B cell (primary cell): ENCODE results near the gene RAD50. TPM values are rescaled to one million over a fixed set of nuclear protein-coding genes. Genes with fewer than 3 reads are reported as not detected.
"Not testable (repeated sequence)": the region's sequence is repeated elsewhere in the genome, so short reads cannot be mapped to it uniquely, and the experiment has no call there.

Experiments
- ATAC-seq: fragments of 200-7000 bp; cut with Tn5 transposase; one replicate; pipeline ENCODE4 v1.10.0; 2021; ENCODE audit warnings: low read depth, mild to moderate bottlenecking, moderate number of reproducible peaks, moderate library complexity
- CTCF ChIA-PET: fragments of 350-600 bp; sonication (Branson Sonifier 250); formaldehyde crosslinking; loops from one replicate; lab custom pipeline; 2021; ENCODE audit warnings: antibody characterized with exemption, inconsistent platforms; lab: Charles Lee
- POLR2A ChIA-PET: fragments of 350-600 bp; sonication (Branson Sonifier 250); formaldehyde crosslinking; loops from one replicate; lab custom pipeline; 2021; ENCODE audit warnings: antibody characterized with exemption; lab: Charles Lee
- DNase-seq: peaks from one replicate; pipeline ENCODE4 v3.0.0; 2013
- H2AFZ ChIP-seq: 2 replicates; pipeline ENCODE4 v1.6.1; 2012; ENCODE audit warnings: mild to moderate bottlenecking, low read depth, low read length; ENCODE audit not compliant: insufficient read depth, poor library complexity, severe bottlenecking
- H3K27ac ChIP-seq, 2 donors: 1 replicate in 1 of 2; 2 replicates in 1 of 2; pipeline ENCODE4 v1.5.1; 2012 to 2013; ENCODE audit warnings: low read length in 2 of 2, mild to moderate bottlenecking in 2 of 2, moderate library complexity in 1 of 2
- H3K27me3 ChIP-seq, 4 experiments: fragments of 200-600 bp in 1 of 4; sonication (generic) in 1 of 4; replicated peaks in 1 of 4; 1 replicate in 2 of 4; 2 replicates in 2 of 4; pipeline versions ENCODE4 v1.6.1 to v1.7.0; 2013 to 2016; ENCODE audit warnings: low read length in 3 of 4, mild to moderate bottlenecking in 2 of 4, mixed read lengths in 1 of 4, moderate library complexity in 1 of 4; ENCODE audit not compliant: insufficient read depth in 4 of 4, control insufficient read depth in 3 of 4; ENCODE audit errors: control extremely low read depth in 1 of 4
- H3K36me3 ChIP-seq, 2 experiments: replicated peaks in 1 of 2; 1 replicate in 1 of 2; 2 replicates in 1 of 2; pipeline versions ENCODE4 v1.6.1 to v1.7.1; 2013; ENCODE audit warnings: low read length in 1 of 2; ENCODE audit not compliant: insufficient read depth in 2 of 2, control insufficient read depth in 1 of 2; ENCODE audit errors: control extremely low read depth in 1 of 2, extremely low read depth in 1 of 2
- H3K4me1 ChIP-seq, 2 donors: fragments of 200-600 bp in 1 of 2; sonication (generic) in 1 of 2; 1 replicate in 1 of 2; 2 replicates in 1 of 2; pipeline versions ENCODE4 v1.5.1 to v1.6.1; 2013 to 2017; ENCODE audit warnings: low read length in 2 of 2; ENCODE audit not compliant: control insufficient read depth in 2 of 2, insufficient read depth in 2 of 2
- H3K4me2 ChIP-seq: replicated peaks from 2 replicates; pipeline ENCODE3; 2012; ENCODE audit warnings: mild to moderate bottlenecking, low read depth, low read length; ENCODE audit not compliant: poor library complexity, severe bottlenecking
- H3K4me3 ChIP-seq, 5 experiments: fragments of 200-600 bp in 1 of 5; sonication (generic) in 1 of 5; 1 replicate in 3 of 5; 2 replicates in 2 of 5; pipeline versions ENCODE4 v1.5.1 to v1.7.0; 2011 to 2016; ENCODE audit warnings: low read length in 4 of 5, mild to moderate bottlenecking in 4 of 5, low read depth in 2 of 5, control low read depth in 1 of 5, moderate library complexity in 1 of 5; ENCODE audit not compliant: insufficient read depth in 1 of 5; ENCODE audit errors: control extremely low read depth in 1 of 5, extremely low read depth in 1 of 5
- H3K79me2 ChIP-seq: fragments of 200-600 bp; sonication (generic); one replicate; pipeline ENCODE4 v1.6.0; 2016; ENCODE audit warnings: low read length; ENCODE audit not compliant: control insufficient read depth, insufficient read depth
- H3K9ac ChIP-seq: fragments of 200-600 bp; sonication (generic); 2 replicates; pipeline ENCODE4 v1.6.1; 2017; ENCODE audit warnings: mild to moderate bottlenecking, low read length, moderate library complexity
- H3K9me3 ChIP-seq, 3 donors: one replicate each; pipeline versions ENCODE4 v1.6.1 to v1.7.1; 2013; ENCODE audit warnings: low read length in 2 of 3; ENCODE audit not compliant: control insufficient read depth in 2 of 3, insufficient read depth in 1 of 3; ENCODE audit errors: control extremely low read depth in 1 of 3
- H4K20me1 ChIP-seq: 2 replicates; pipeline ENCODE4 v1.6.0; 2012; ENCODE audit warnings: mild to moderate bottlenecking, low read length; ENCODE audit not compliant: insufficient read depth, control insufficient read depth, poor library complexity, severe bottlenecking
- H3K27ac Mint-ChIP-seq: one replicate; pipeline ENCODE4 v1.8.0; 2021; ENCODE audit warnings: mixed read lengths
- H3K27me3 Mint-ChIP-seq: one replicate; pipeline ENCODE4 v1.8.0; 2021; ENCODE audit warnings: mixed read lengths
- H3K4me1 Mint-ChIP-seq: one replicate; pipeline ENCODE4 v1.8.0; 2021; ENCODE audit warnings: mixed read lengths
- H3K4me3 Mint-ChIP-seq: one replicate; pipeline ENCODE4 v1.8.0; 2021; ENCODE audit warnings: mixed read lengths
- H3K9me3 Mint-ChIP-seq: one replicate; pipeline ENCODE4 v1.8.0; 2022; ENCODE audit warnings: mixed read lengths; ENCODE audit not compliant: insufficient read depth
- CTCF ChIP-seq: fragments of 200-600 bp; IDR thresholded peaks from one replicate; pipeline ENCODE4 v1.8.0; 2022; ENCODE audit warnings: antibody characterized with exemption, mild to moderate bottlenecking
- EZH2 ChIP-seq: IDR thresholded peaks from 2 replicates; pipeline ENCODE4 v1.6.1; 2012; ENCODE audit warnings: borderline replicate concordance, low read depth, mild to moderate bottlenecking, moderate library complexity, low read length; ENCODE audit not compliant: insufficient read depth, poor library complexity, severe bottlenecking
- WGBS: methylation state at CpG from one replicate; pipeline ENCODE4 v1.1.5; 2013; ENCODE audit warnings: missing lambda C conversion rate; ENCODE audit not compliant: insufficient coverage; 5-methylcytosine and 5-hydroxymethylcytosine counted together
- intact Hi-C: fragments of 100-400 bp; cut with micrococcal nuclease; formaldehyde crosslinking; loops from one replicate; pipeline ENCODE4 v1.10.0; 2022
- polyA plus RNA-seq: library from polyadenylated mRNA; depleted of rRNA; stranded (reverse); fragments of >200 nt; gene quantifications from 2 replicates; pipeline ENCODE4 v1.2.3, GENCODE V29; 2012
- total RNA-seq, 2 donors: library from RNA; stranded (reverse); fragments of 120-200 nt in 1 of 2; gene quantifications; 1 replicate in 1 of 2; 2 replicates in 1 of 2; pipeline versions ENCODE4 v1.2.3 to v1.2.4, GENCODE V29; 2013 to 2022

RAD50 gene
- total and polyA plus RNA-seq, 2 donors (not counting 1 experiment from before 2014, with no cell fraction given) = 11.2 to 32.7 TPM

- CTCF ChIA-PET = no interaction called here
- no peak for TF ChIP-seq CTCF
- no peak for TF ChIP-seq EZH2
- Histone ChIP-seq H3K9me3 (peaks cover 2 to 13% (median 8%) of the 10 kb centered on the region in 3 donors), H3K36me3 (peaks cover 19 to 36% of the 10 kb centered on the region in 2 experiments), H3K4me1 (peaks cover 8 to 21% of the 10 kb centered on the region in 2 donors), H3K79me2 (peaks cover 47% of the 10 kb centered on the region), H4K20me1 (no peaks in the 10 kb centered on the region), H3K4me2 (no peak overlapping the region), H3K9ac (no peak overlapping the region), H2AFZ (no peak overlapping the region), H3K27ac (no peak overlapping the region), H3K27me3 (no peaks in the 10 kb centered on the region), H3K4me3 (no peak overlapping the region)
- WGBS = no CpG with 5 or more reads among the region's 2 CpGs
- H3K27ac Mint-ChIP-seq = no peak overlapping the region
- intact Hi-C loops = loop anchor here (5.0 kb wide), 2 partner anchors 308 to 493 kb away; partner anchors contain the start of genes GDF9, HSPA4 and UQCRQ
- peaks cover 26% of the 10 kb centered on the region for H3K4me1 Mint-ChIP-seq
- DNase-seq (no peak), ATAC-seq (no peak)
- peaks cover 5% of the 10 kb centered on the region for H3K9me3 Mint-ChIP-seq
- POLR2A ChIA-PET = no interaction called here
- no peaks in the 10 kb centered on the region for H3K27me3 Mint-ChIP-seq
- H3K4me3 Mint-ChIP-seq = peak overlapping the region; percentile 26
These were observed 2.7 kb downstream of the RAD50 start for GRCh38 chr5:132559383-132560060.

- Mint-ChIP-seq H3K4me3 (no peak overlapping the region), H3K4me1 (peaks cover 21% of the 10 kb centered on the region), H3K27me3 (no peaks in the 10 kb centered on the region), H3K27ac (no peak overlapping the region), H3K9me3 (peaks cover 3% of the 10 kb centered on the region)
- no peak for TF ChIP-seq EZH2
- Histone ChIP-seq H3K36me3 (peaks cover 26 to 52% of the 10 kb centered on the region in 2 experiments), H3K4me2 (no peak overlapping the region), H3K27me3 (no peaks in the 10 kb centered on the region), H3K9ac (no peak overlapping the region), H3K4me3 (no peak overlapping the region), H3K27ac (no peak overlapping the region), H2AFZ (no peak overlapping the region), H3K4me1 (peaks cover 8 to 17% of the 10 kb centered on the region in 2 donors), H4K20me1 (no peaks in the 10 kb centered on the region), H3K9me3 (peaks cover 2 to 12% (median 11%) of the 10 kb centered on the region in 3 donors), H3K79me2 (peaks cover 64% of the 10 kb centered on the region)
- DNase-seq (no peak), ATAC-seq (no peak)
- ChIA-PET POLR2A (no interaction called here), CTCF (interaction anchor here (0.6 kb wide), 1 partner anchor 34 kb away, joined by 3 read pairs; no protein-coding TSS in a partner anchor)
- intact Hi-C loops = no loop called here
- 100% methylated on average over 3 of the region's 3 CpGs for WGBS
These were observed 4.8 kb downstream of the RAD50 start for GRCh38 chr5:132561601-132562000.

GRCh38 chr5:132564555-132564954 is 7.8 kb downstream of the RAD50 start:
- CTCF ChIA-PET, H3K27me3 ChIP-seq, H2AFZ ChIP-seq, H3K4me1 ChIP-seq, H3K4me2 ChIP-seq, H3K4me3 ChIP-seq, H3K4me3 Mint-ChIP-seq, H3K9ac ChIP-seq, POLR2A ChIA-PET, H4K20me1 ChIP-seq, H3K4me1 Mint-ChIP-seq, ATAC-seq, H3K27me3 Mint-ChIP-seq, intact Hi-C loops, H3K27ac Mint-ChIP-seq, H3K27ac ChIP-seq, H3K9me3 Mint-ChIP-seq, DNase-seq: not testable (repeated sequence)
- Histone ChIP-seq H3K9me3 (peaks cover 2 to 11% (median 11%) of the 10 kb centered on the region in 3 donors), H3K36me3 (peaks cover 26 to 58% of the 10 kb centered on the region in 2 experiments), H3K79me2 (peaks cover 63% of the 10 kb centered on the region)
- WGBS = 94% methylated on average over 2 of the region's 2 CpGs
